ENCODE results near the gene BORCS6. TPM values are rescaled to one million over a fixed set of nuclear protein-coding genes. Genes with fewer than 3 reads are reported as not detected.
"Not testable (repeated sequence)": the region's sequence is repeated elsewhere in the genome, so short reads cannot be mapped to it uniquely, and the experiment has no call there.

BORCS6 gene
- polyA plus RNA-seq, 3 donors: 2.6 to 5.2 (median 4.6) TPM

DNA sequence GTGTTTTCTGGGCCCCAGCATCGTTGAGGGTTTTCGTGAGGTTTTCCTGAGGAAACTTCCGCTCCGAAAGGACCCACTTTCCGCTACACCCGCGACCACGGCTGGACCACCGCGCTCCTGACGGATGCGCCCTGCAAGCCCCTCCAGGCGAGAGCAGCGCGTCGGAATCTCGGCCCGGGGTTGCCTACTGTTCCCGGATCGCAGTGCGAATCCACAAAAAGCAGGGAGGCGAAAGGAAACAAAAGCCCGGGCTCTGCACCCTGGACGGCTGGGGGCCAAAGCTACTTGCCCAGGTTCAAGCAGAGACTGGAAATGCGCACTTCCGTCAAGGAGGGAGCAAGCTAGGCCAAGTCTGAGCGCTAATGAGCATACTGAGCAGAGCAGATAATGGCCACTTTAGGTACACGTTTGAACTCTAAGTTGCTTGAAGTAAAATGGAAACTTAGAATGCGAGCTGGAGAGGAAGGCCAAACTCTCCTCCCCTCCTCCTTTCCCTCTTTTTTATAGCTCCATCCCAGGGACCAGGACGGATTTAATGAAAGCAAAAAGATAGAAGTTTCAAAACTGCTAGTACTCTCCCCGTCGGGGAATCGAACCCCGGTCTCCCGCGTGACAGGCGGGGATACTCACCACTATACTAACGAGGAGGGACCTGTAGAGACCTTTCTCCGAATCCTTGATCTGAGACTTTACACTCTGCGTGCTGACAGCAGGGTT is 31.8 kb upstream of the BORCS6 start:
- peak; percentile 82 to 97 (median 90) for DNase-seq (ENCODE audit: extremely low read depth in 1 of 11, low read depth in 9 of 11, low spot score in 4 of 11)

DNA sequence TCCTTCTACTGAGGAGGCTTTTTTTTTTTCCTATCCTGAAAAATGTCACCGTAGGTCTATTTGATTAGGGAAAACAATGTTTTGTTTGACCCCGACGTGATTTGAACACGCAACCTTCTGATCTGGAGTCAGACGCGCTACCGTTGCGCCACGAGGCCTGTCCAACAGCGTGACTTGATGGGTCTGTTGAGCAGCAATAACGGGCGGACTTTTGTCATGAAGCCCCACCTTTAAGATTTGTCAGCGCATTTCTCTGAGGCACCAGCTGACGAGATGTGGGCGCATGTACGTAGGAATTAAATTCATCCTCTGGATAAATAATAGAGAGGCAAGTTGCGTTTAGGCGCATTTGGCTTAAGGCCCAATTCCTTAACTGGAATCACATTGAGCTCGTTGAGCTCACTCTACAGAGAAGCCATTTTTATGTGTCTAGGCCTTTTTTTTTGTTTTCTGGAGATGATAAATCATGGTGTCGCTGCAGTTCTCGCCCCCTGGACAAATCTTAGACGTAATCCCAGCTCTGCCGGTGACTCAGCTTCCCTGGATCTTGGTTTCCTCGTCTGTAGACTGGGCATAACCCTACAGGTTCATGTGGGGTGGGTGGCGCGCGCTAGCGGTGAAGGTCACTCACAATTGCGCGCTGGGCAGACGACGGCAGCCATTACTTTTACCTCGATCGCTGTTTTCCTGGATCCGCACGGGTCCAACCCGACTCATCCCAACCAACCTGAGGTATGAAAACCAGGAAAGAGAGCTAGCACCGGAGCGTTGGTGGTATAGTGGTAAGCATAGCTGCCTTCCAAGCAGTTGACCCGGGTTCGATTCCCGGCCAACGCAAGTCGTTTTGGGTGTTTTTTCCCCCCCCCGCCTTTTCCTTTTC is 31.0 kb upstream of the BORCS6 start:
- DNase-seq (ENCODE audit: extremely low read depth in 1 of 11, low read depth in 9 of 11, low spot score in 4 of 11): peak; percentile 86 to 99 (median 93)

DNA sequence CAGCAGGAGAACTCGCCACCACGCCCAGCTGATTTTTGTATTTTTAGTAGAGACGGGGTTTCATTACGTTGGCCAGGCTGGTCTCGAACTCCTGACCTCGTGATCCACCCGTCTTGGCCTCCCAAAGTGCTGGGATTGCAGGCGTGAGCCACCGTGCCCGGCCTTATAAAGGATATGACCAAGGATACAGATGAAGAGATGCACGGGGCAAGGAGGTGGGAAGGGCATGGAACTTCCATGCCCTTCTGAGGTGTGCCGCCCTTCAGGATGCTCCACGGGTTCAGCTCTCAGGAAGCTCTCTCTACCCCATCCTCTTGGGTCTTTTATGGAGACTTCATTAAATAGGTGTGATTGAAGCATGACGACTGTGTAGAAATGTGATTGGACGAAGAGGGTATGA is 24.0 kb upstream of the BORCS6 start:
- DNase-seq (ENCODE audit: extremely low read depth in 1 of 11, low read depth in 9 of 11, low spot score in 4 of 11): not testable (repeated sequence)

DNA sequence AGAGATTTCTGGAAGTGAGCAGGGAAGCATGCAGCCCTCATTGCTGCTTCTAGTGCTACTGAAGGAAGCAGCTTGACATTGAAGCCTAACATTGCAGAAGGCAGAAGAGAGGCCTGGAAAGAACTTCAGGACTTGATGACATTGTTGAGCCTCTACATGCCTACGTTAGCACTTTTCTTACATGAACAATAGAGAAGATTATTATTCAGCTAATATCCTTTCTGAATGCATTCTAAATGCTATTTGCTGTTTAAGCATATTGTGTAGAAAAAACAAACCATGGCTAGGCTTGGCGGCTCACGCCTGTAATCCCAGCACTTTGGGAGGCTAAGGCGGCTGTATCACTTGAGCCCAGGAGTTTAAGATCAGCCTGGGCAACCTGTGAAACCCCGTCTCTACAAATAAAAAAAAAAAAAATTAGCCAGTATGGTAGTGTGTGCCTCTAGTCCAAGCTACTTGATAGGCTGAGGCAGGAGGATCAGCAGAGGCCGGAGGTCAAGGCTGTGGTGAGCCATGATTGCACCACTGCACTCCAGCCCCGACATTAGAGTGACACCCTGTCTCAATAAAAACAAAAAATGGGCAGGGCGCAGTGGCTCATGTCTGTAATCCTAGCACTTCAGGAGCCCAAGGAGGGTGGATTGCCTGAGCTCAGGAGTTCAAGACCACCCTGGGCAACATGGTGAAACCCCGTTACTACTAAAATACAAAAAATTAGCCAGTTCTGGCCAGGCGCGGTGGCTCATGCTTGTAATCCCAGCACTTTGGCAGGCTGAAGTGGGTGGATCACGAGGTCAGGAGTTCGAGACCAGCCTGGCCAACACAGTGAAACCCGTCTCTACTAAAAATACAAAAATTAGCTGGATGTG is 22.6 kb upstream of the BORCS6 start:
- DNase-seq (ENCODE audit: extremely low read depth in 1 of 11, low read depth in 9 of 11, low spot score in 4 of 11): no peak

DNA sequence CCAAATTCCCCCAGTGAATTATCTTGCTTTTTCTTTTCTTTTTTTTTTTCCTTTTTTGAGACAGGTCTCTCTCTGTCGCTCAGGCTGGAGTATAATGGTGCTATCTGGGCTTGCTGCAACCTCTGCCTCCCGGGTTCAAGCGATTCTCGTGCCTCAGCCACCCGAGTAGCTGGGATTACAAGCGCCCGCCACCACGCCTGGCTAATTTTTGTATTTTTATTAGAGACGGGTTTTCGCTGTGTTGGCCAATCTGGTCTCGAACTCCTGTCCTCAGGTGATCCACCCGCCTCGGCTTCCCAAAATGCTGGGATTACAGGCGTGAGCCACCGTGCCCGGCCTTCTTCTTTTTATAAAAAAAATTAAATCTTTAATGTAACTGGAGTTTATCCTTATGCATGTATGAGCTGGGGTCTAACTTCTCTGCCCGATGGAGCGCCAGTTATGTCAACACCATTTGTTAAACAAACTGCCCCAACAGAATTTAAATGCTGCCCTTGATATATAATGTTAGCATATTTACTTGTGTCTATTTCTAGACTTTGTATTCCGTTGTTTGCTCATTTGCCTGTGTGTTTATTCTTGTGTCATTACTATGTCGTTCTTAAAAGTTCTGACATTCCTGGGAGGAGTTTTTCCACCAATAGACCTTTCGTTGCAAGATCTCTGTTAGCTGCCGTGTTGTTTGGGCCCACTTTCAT is 20.9 kb upstream of the BORCS6 start:
- no peak for DNase-seq (ENCODE audit: extremely low read depth in 1 of 11, low read depth in 9 of 11, low spot score in 4 of 11)

DNA sequence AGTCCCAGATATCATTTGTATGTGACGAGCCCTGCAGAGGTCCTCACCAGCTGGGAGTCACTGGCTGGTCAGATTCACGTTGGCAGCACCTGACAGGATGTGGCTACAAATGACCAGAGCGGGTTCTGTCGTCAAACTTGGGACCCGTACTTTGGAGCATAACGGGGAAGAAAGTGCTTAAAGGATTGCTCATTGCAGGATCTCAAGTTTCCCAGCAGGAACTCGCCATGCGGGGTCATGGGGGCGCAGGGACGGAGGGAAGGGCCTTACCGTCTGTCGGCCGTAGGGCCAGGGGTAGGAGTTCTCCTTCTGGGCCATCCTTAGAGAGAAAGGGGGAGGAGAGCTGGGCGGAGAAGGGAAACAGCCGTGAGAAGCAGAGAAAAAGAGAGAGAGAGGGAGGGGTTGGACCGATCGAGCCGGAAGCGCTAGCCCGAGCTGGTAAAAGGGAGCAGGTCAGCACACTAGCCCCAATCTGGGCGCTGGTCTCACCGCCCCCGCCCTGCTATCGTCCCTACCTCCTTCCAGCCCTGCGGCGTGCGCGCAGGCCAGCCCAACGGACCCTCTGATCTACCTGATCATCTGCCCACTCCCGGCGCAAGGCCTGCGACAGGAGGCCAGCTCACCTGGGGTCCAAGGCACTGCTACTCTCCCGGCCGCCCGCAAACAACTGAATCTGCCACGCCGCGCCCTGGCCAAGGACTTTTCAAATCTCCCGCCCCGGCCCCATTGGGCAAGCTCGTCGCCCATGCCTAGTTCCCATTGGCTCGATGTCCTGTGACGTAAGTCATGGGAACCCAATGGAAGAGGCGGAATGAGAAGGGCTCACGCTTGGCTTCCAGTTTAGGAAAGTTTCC is 20.2 kb upstream of the BORCS6 start, which contains the start of gene AURKB:
TSS of gene AURKB (minus strand) at position 669 of the 854 bp plus-strand sequence. CDS start at position 318, 351 bp downstream.
- peak; percentile 91 to 98 (median 96) for DNase-seq (ENCODE audit: extremely low read depth in 1 of 11, low read depth in 9 of 11, low spot score in 4 of 11)

DNA sequence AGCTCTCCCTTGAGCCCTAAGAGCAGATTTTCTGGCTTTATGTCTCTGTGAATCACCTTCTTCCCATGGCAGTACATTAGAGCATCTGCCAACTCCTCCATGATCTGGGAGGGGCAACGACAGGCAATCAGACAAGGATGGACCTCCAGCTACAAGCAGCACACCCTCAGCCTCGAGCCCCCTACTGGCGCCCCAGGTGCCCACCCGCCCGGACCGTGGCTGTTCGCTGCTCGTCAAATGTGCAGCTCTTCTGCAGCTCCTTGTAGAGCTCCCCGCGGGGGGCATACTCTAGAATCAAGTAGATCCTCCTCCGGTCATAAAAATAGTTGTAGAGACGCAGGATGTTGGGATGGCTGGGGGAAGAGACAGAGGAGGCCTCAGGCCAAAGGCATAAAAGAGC is 16.6 kb upstream of the BORCS6 start:
- no peak for DNase-seq (ENCODE audit: extremely low read depth in 1 of 11, low read depth in 9 of 11, low spot score in 4 of 11)

DNA sequence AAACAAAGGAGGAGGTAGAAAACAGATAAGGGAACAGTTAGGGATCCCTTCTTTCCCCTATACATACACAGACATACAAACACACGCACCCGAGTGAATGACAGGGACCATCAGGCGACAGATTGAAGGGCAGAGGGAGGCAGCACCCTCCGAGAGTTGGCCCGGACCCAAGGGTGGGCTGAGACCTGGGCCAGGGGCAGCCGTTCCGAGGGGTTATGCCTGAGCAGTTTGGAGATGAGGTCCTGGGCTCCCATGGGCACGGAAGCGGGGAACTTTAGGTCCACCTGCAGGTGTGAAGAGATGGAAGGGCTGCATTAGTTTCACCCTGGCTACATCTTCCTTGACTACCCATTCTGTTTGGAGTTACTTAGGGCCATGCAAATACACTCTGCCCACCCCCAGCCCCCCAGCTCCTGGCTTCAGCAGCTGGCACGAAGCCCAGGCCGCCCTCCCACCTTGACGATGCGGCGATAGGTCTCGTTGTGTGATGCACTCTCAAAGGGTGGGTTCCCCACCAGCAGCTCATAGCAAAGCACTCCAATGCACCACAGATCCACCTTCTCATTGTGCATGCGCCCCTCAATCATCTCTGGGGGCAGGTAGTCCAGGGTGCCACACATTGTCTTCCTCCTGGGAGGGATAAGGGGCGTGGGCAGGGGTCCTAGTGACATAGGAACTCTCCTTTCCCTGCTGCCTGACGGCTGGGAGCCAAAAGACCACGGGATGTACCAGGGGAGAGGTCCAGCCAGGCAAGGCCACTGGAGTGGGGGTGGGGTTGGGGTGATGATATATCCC is 15.0 kb upstream of the BORCS6 start:
- DNase-seq (ENCODE audit: extremely low read depth in 1 of 11, low read depth in 9 of 11, low spot score in 4 of 11): no peak

DNA sequence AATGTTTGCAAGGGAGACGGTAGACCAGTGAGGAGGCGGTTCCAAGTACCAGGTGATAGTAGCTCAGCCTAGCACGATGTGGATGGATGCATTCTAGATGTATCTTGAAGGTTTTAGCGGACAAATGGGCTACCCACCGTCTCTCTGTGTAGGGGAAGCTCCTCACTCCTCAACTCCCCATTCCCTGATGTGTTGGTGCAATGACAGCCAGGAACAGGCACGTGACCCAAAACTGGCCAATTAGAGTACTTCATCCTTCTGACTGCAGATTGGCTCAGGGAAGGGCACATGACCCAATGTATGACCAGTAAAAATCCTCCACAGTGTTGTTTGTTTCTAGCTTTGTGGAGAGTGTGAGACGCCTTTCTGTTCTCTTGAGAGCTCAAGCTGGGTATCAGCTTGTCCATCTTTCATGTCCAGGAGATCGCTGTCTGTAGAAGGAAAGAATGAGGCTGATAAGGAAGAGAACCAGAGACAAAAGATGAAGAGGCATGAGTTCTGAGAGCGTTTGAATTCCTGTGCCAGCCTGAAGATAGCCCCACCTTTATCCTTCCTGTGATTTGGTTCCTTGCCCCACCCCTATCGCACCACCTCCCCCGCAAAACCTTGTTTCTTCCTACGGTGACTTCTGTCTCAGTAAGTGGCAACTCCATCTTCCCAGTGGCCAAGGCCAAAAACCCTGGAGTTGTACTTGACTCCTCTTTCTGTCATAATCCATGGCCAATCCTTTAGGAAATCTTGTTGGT is 2.3 kb upstream of the BORCS6 start:
- peak in 8 of 11 donors; percentile 69 to 91 (median 82) for DNase-seq (ENCODE audit: extremely low read depth in 1 of 11, low read depth in 9 of 11, low spot score in 4 of 11)

DNA sequence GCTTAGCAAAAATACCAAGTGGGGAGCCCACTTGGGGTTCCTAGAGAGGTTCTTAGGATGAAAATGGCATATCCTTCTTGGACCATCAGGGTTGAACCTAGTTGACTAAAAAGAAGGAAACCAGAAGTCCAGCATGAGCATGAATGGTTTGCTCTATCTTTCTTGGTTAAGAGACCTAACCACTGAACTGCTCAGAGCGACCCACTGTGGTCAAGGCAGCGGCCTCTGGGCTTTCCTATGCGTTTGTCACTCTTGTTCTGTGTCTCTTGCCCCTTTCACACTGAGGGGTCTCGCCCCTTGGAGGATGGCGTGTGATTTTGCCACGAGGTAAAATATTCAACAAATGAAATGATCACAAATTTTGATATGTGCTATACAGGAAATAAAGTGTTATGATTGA is 526 bp upstream of the BORCS6 start:
- DNase-seq (ENCODE audit: extremely low read depth in 1 of 11, low read depth in 9 of 11, low spot score in 4 of 11): no peak

DNA sequence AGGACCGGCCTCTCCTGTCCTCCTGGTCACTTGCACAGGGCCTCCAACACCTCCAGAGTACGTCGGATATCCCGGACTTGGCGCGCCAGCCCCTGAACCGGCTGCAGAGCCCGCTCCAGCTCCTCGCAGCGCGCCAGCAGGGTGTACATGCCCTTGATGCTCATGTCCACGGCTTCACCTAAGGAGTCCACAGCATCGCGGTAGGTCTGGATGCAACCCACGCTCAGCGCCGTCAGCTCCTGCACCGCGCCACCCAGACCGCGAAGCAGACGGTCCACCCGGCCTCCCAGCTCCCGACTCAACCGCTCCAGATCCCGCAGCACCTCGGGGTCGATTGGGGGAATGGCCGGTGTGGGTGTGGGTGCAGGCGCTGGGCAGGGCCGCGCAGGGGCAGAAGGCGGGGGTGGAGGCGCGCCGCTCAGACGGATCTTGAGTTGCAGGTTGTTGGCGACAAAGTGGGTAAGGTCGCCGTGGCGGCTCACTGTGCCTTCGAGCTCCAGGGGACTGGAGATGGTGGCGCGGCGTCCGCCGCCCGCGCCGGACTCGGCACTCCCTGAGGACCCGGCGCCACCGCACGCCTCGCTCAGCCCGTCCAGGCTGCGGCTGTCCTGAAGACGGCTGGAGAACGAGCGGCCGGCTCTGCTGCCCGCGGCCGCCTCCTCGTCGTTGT is 804 bp downstream of the BORCS6 start:
- no peak for DNase-seq (ENCODE audit: extremely low read depth in 1 of 11, low read depth in 9 of 11, low spot score in 4 of 11)

DNA sequence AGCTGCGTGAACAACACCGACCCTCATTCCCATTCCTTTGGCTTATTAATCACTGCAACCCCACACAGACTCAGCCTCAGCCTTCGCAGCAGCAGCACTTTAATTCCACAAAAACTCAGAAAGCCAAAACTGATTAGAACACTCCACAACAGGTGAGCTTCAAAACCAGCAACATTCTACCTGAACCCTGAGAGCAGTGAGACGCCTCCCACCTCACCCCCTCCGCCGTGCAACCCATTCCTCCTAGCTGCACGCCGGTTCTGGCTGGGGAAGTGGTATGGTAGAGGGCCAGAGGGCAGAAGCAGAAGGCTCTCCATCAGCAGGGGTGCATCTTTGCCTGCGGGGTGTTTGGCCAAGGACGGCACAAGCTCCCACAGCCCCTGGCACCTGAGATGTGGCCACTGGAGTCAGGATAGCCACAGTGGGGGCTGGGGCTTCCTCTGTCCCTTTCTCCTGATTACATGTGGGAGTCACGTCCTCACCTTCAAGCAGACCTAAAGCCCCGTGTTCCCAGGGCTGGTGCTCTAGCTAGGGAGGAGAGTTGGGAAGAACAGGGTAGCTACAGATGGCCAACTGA is 1.6 kb downstream of the BORCS6 start:
- DNase-seq (ENCODE audit: extremely low read depth in 1 of 11, low read depth in 9 of 11, low spot score in 4 of 11): no peak

DNA sequence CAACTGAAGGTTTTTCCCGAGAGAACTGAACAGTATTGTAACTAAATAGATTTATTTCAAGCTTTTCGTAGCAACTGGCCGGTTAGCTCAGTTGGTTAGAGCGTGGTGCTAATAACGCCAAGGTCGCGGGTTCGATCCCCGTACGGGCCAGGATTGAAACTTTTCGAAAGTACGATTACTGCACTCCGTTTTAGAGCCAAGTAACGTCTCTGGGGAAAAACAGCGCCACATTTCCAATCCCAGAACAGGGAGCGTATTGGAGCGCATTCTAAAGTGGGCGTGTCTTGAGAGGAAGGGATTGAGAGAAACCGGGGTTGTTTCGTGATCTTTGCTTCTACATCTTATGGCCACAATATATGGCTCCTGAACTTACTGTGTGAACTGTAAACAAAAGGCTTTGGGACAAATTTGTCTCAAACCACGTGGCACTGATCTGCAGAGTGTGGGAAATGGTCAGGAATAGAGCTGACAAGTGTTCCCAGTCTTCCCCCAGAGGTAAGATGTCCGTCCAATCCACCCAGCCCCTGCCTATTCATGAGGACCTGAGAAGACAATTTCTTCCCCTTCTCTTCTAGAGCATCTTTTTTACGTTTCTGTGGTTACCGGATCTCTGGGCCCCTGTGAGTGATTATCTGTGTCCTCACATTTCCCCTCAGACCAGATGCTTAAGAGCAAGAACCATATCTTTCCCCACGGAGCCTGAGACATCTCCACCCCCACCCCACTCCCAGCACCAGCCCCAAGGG is 2.3 kb downstream of the BORCS6 start:
- peak; percentile 86 to 96 (median 93) for DNase-seq (ENCODE audit: extremely low read depth in 1 of 11, low read depth in 9 of 11, low spot score in 4 of 11)

DNA sequence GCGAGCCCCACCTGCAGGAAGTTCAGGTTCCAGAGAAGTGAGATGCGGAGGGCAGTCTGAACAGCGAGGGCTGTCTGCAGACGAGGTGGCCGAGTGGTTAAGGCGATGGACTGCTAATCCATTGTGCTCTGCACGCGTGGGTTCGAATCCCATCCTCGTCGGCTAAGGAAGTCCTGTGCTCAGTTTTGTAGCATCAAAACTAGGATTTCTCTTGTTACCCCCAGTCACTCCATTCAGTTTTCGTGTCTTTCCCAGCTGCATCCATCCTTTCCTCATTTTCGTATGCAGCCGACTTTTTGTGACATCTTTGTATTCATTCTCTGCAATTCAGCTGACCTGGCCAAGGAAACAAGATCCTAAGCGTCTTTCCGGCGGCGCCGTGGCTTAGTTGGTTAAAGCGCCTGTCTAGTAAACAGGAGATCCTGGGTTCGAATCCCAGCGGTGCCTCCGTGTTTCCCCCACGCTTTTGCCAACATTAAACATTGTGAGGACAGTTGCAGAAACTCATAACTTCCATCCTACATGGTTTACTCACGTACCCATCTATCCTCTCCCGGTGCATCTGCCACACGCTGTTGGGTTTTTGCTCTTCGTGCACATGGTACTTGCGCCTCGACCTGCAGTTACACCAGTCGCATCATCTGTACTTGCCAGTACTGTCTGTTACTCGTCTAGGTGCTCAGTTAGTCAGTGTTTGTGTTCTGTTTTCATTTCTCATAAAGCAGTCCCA is 3.0 kb downstream of the BORCS6 start:
- DNase-seq (ENCODE audit: extremely low read depth in 1 of 11, low read depth in 9 of 11, low spot score in 4 of 11): peak; percentile 87 to 94 (median 93)
